ENCODE data around the gene LRRC49. TPM values are rescaled to one million over a fixed set of nuclear protein-coding genes. Genes with fewer than 3 reads are reported as not detected.

LRRC49 gene
- total and polyA plus RNA-seq, 2 experiments from 2014 or later = 8.5 to 14.6 TPM

- no peaks in the 10 kb centered on the region; the same call in 2 of the 3 replicates for H3K9me3 Mint-ChIP-seq
- TF ChIP-seq JUNB (IDR thresholded peaks at IDR 0.05; ENCODE audit: unreplicated experiment) (no peak), ETS1 (IDR thresholded peaks at IDR 0.05) (no peak), STAT1 (IDR thresholded peaks at IDR 0.05; ENCODE audit: unreplicated experiment) (no peak), CREB1 (CRISPR knock-in tag; IDR thresholded peaks at IDR 0.05; ENCODE audit: low read depth) (no peak), ZNF114 (CRISPR knock-in tag; IDR thresholded peaks at IDR 0.05) (no peak), POLR2AphosphoS5 (IDR thresholded peaks at IDR 0.05; ENCODE audit: low read depth) (no peak), CTCF (conservative IDR thresholded peaks at IDR 0.05; ENCODE audit: low read depth in 2 of 2) (no peak), ZNF462 (CRISPR knock-in tag; IDR thresholded peaks at IDR 0.05) (no peak), ZNF331 (CRISPR knock-in tag; IDR thresholded peaks at IDR 0.05; ENCODE audit: low read depth) (no peak), EZH2phosphoT487 (IDR thresholded peaks at IDR 0.05; ENCODE audit: unreplicated experiment) (no peak), NANOG (IDR thresholded peaks at IDR 0.05; ENCODE audit: borderline replicate concordance) (no peak), EZH2 (IDR thresholded peaks at IDR 0.05; ENCODE audit: low read depth, unreplicated experiment) (no peak), REST (IDR thresholded peaks at IDR 0.05; ENCODE audit: unreplicated experiment) (no peak)
- Histone ChIP-seq H3K79me2 (replicated peaks; ENCODE audit: insufficient read depth) (no peaks in the 10 kb centered on the region), H3K4me3 (no peak overlapping the region), H3K4me2 (no peak overlapping the region), H3K27me3 (ENCODE audit: insufficient read depth) (no peaks in the 10 kb centered on the region), H3F3A (replicated peaks; ENCODE audit: low read depth) (no peaks in the 10 kb centered on the region), H2AFZ (no peak overlapping the region), H3K27ac (ENCODE audit: low read depth) (0 out of 2 replicates have a peak overlapping the region, but pooled peaks have one; percentile 0), H3K4me1 (ENCODE audit: insufficient read depth) (peaks cover 16% of the 10 kb centered on the region; the same call in 1 of the 2 replicates), H4K20me1 (replicated peaks; ENCODE audit: insufficient read depth) (no peaks in the 10 kb centered on the region), H3K9me2 (ENCODE audit: insufficient read depth) (no peaks in the 10 kb centered on the region), H3K36me3 (ENCODE audit: insufficient read depth) (no peaks in the 10 kb centered on the region)
- H3K36me3 Mint-ChIP-seq (ENCODE audit: low read depth) = peaks cover 3% of the 10 kb centered on the region; the same call in 1 of the 3 replicates
- ATAC-seq = no peak; the same call in 2 of the 3 replicates
- peak overlapping the region; percentile 33; the same call in 1 of the 2 replicates for H3K27ac Mint-ChIP-seq
- no peaks in the 10 kb centered on the region for H3K27me3 Mint-ChIP-seq (ENCODE audit: insufficient read depth, low read depth, poor library complexity)
- no peak for DNase-seq (ENCODE audit: low spot score)
- peaks cover 18% of the 10 kb centered on the region for H3K4me1 Mint-ChIP-seq
- H3K4me3 Mint-ChIP-seq = no peak overlapping the region
These were observed 157.8 kb downstream of the LRRC49 start for GRCh38 chr15:71050461-71050860.

Measured in GM23338 (cell line).